ENCODE results near the gene SLC24A1.

The SLC24A1 gene

GRCh38 chr15:65666257-65666656 is 44.5 kb downstream of the SLC24A1 start:
- TF ChIP-seq, protein P1, sequence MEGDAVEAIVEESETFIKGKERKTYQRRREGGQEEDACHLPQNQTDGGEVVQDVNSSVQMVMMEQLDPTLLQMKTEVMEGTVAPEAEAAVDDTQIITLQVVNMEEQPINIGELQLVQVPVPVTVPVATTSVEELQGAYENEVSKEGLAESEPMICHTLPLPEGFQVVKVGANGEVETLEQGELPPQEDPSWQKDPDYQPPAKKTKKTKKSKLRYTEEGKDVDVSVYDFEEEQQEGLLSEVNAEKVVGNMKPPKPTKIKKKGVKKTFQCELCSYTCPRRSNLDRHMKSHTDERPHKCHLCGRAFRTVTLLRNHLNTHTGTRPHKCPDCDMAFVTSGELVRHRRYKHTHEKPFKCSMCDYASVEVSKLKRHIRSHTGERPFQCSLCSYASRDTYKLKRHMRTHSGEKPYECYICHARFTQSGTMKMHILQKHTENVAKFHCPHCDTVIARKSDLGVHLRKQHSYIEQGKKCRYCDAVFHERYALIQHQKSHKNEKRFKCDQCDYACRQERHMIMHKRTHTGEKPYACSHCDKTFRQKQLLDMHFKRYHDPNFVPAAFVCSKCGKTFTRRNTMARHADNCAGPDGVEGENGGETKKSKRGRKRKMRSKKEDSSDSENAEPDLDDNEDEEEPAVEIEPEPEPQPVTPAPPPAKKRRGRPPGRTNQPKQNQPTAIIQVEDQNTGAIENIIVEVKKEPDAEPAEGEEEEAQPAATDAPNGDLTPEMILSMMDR (IDR thresholded peaks at IDR 0.05; ENCODE audit: low read depth, low read length): no peak
- DNase-seq (ENCODE audit: extremely low read depth, low read depth): no peak

DNA sequence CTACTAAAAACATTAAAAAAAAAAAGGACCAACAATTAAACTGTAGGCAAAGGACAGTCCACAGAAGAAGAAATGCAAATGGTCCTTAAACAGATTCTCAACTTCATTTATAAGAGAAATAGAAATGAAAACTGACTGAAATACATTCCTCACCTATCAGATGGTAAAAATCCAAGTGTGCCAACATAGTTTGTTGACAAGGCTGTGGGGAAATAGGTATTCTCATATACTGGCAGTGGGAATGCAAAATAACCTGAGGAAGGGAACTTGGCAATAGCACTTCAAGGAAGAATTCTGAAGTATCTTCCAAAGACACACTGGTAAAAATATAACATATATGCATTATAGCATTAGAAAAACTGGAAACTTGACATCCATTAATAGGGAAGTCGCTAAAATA is 53.8 kb downstream of the SLC24A1 start:
- no peak for DNase-seq (ENCODE audit: extremely low read depth, low read depth)
- TF ChIP-seq, protein P1 (IDR thresholded peaks at IDR 0.05; ENCODE audit: low read depth, low read length): no peak

GRCh38 chr15:65676123-65676522 is 54.4 kb downstream of the SLC24A1 start:
- no peak for DNase-seq (ENCODE audit: extremely low read depth, low read depth)
- TF ChIP-seq, protein P1 (IDR thresholded peaks at IDR 0.05; ENCODE audit: low read depth, low read length): no peak

GRCh38 chr15:65680544-65680943 is 58.8 kb downstream of the SLC24A1 start:
- no peak for DNase-seq (ENCODE audit: extremely low read depth, low read depth)
- TF ChIP-seq, protein P1 (IDR thresholded peaks at IDR 0.05; ENCODE audit: low read depth, low read length): no peak

DNA sequence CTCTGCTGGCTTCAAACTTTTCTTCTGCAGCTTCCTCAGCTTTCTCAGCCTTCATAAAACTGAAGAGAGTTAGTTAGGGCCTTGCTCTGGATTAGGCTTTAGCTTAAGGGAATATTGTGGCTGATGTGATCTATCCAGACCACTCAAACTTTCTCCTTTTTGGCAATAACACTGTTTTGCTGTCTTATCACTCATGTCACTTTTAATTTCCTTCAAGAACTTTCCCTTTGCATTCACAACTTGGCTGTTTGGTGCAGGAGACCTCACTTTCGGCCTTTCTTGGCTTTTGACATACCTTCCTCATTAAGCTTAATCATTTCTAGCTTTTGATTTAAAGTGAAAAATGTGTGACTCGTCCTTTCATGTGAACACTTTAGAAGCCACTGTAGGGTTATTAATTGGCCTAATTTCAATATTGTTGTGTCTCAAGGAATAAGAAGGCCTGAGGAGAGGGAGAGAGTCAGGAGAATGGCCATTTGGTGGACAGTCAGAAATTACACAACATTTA is 60.7 kb downstream of the SLC24A1 start:
- no peak for DNase-seq (ENCODE audit: extremely low read depth, low read depth)
- TF ChIP-seq, protein P1 (IDR thresholded peaks at IDR 0.05; ENCODE audit: low read depth, low read length): no peak

DNA sequence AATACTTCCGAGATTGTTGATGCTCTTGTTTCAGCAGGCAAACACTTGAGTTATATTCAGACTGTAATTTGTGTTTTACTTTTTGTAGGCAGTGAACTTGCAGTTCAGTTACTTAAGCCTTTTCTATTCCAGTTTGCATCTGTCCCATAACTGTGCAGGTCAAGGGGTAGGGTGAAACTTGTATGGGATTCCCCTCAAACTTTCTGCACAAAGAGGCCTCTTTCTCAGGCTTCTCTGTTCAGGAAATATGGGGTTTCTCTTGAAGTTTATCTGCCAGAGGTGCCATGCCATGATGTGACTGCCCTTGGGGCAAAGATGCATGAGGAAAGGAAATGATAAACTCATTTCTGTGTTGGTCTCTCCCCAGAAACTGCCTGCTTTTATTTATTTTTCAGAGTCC is 66.7 kb downstream of the SLC24A1 start:
- TF ChIP-seq, protein P1 (IDR thresholded peaks at IDR 0.05; ENCODE audit: low read depth, low read length): no peak
- no peak for DNase-seq (ENCODE audit: extremely low read depth, low read depth)

- TF ChIP-seq, protein P1 (IDR thresholded peaks at IDR 0.05; ENCODE audit: low read depth, low read length): no peak
- no peak for DNase-seq (ENCODE audit: extremely low read depth, low read depth)
These were observed 68.4 kb downstream of the SLC24A1 start for GRCh38 chr15:65690173-65690572.

Measured in AG09319 (cell line).